HCT116 (cell line): ENCODE data around the gene DNM1. TPM values are rescaled to one million over a fixed set of nuclear protein-coding genes. Genes with fewer than 3 reads are reported as not detected.

Experiments
- ATAC-seq: fragments of 200-7000 bp; cut with Tn5 transposase; 2 replicates; pipeline ENCODE4 v1.9.1; 2020; ENCODE audit warnings: mild to moderate bottlenecking, moderate library complexity
- BruUV-seq: library from RNA; stranded (reverse); fragments of 400-500 nt; replicated peaks from 2 replicates; lab custom pipeline; 2021; lab: Mats Ljungman, UMichigan
- CTCF ChIA-PET: fragments of 300-600 bp; sonication (Branson Sonifier 250); formaldehyde crosslinking; loops from one replicate; lab custom pipeline; 2021; ENCODE audit warnings: antibody characterized with exemption; lab: Charles Lee
- POLR2A ChIA-PET: fragments of 300-600, 350-600 bp; sonication (Branson Sonifier 250); formaldehyde crosslinking; loops from one replicate; lab custom pipeline; 2021; ENCODE audit warnings: antibody characterized with exemption; lab: Charles Lee
- RAD21 ChIA-PET, 2 experiments: fragments of 300-600 bp; sonication (Branson Sonifier 250); formaldehyde crosslinking; loops; one replicate each; lab custom pipeline; 2023; ENCODE audit warnings: low total read pairs in 2 of 2; ENCODE audit not compliant: uncharacterized antibody in 2 of 2, unreplicated experiment in 2 of 2, low non-redundant PET in 1 of 2; lab: Charles Lee
- DNase-seq: peaks from one replicate; pipeline ENCODE4 v3.0.0-alpha.2; 2010; ENCODE audit warnings: low read depth, low spot score
- H2AFZ ChIP-seq: fragments of 200-600 bp; shearing (Covaris generic), sonication (generic); 2 replicates; pipeline ENCODE4 v1.6.1; 2017; ENCODE audit warnings: low read depth, mixed run types, mixed read lengths, antibody characterized with exemption, low read length; ENCODE audit not compliant: poor library complexity, severe bottlenecking
- H3K27ac ChIP-seq: 2 replicates; pipeline ENCODE4 v1.5.1; 2012; ENCODE audit warnings: low read depth, low read length
- H3K27me3 ChIP-seq: fragments of 200-600 bp; sonication (generic); 2 replicates; pipeline ENCODE4 v1.6.1; 2016; ENCODE audit warnings: mixed run types, low read length, mixed read lengths; ENCODE audit not compliant: insufficient read depth
- H3K36me3 ChIP-seq, 2 experiments: fragments of 200-500 bp in 1 of 2; fragments of 200-600 bp in 1 of 2; sonication (Bioruptor generic) in 1 of 2; sonication (generic) in 1 of 2; 2 replicates each; pipeline versions ENCODE4 v1.5.1 to v1.6.1; 2014 to 2016; ENCODE audit warnings: low read length in 2 of 2, inconsistent platforms in 1 of 2, mixed read lengths in 1 of 2, mixed run types in 1 of 2; ENCODE audit not compliant: insufficient read depth in 2 of 2, control insufficient read depth in 1 of 2
- H3K4me1 ChIP-seq, 2 experiments: fragments of 200-600 bp in 1 of 2; sonication (generic) in 1 of 2; 2 replicates each; pipeline versions ENCODE4 v1.5.1 to v1.6.1; 2012 to 2017; ENCODE audit warnings: low read length in 2 of 2, inconsistent platforms in 1 of 2, mild to moderate bottlenecking in 1 of 2, mixed read lengths in 1 of 2, mixed run types in 1 of 2, moderate library complexity in 1 of 2; ENCODE audit not compliant: insufficient read depth in 2 of 2, control insufficient read depth in 1 of 2
- H3K4me2 ChIP-seq: fragments of 200-600 bp; sonication (generic); 2 replicates; pipeline ENCODE4 v1.6.1; 2017; ENCODE audit warnings: mixed run types, low read length, mixed read lengths
- H3K4me3 ChIP-seq, 2 experiments: fragments of 200-600 bp in 1 of 2; sonication (generic) in 1 of 2; replicated peaks in 1 of 2; 2 replicates each; pipeline ENCODE4 v1.5.1; 2011 to 2016; ENCODE audit warnings: low read length in 2 of 2, control low read depth in 1 of 2, low read depth in 1 of 2, mild to moderate bottlenecking in 1 of 2, mixed read lengths in 1 of 2, mixed run types in 1 of 2
- H3K79me2 ChIP-seq: fragments of 200-600 bp; sonication (generic); 2 replicates; pipeline ENCODE4 v1.6.1; 2017; ENCODE audit warnings: mild to moderate bottlenecking, mixed run types, low read length, moderate library complexity, mixed read lengths; ENCODE audit not compliant: insufficient read depth
- H3K9ac ChIP-seq: fragments of 200-600 bp; sonication (generic); 2 replicates; pipeline ENCODE4 v1.6.1; 2016; ENCODE audit warnings: low read length, mixed read lengths
- H3K9me2 ChIP-seq: fragments of 200-600 bp; sonication (generic), shearing (Covaris generic); 2 replicates; pipeline ENCODE4 v1.6.1; 2017; ENCODE audit warnings: mixed run types, mild to moderate bottlenecking, moderate library complexity; ENCODE audit not compliant: insufficient read depth
- H3K9me3 ChIP-seq, 2 experiments: fragments of 200-500 bp in 1 of 2; fragments of 200-600 bp in 1 of 2; sonication (Bioruptor generic) in 1 of 2; sonication (generic) in 1 of 2; 2 replicates each; pipeline ENCODE4 v1.6.1; 2014 to 2017; ENCODE audit warnings: low read length in 2 of 2, mixed read lengths in 2 of 2, inconsistent platforms in 1 of 2, low read depth in 1 of 2, mild to moderate bottlenecking in 1 of 2, mixed run types in 1 of 2, moderate library complexity in 1 of 2; ENCODE audit not compliant: control insufficient read depth in 1 of 2, insufficient read depth in 1 of 2
- H4K20me1 ChIP-seq: fragments of 200-600 bp; sonication (generic), shearing (Covaris generic); 2 replicates; pipeline ENCODE4 v1.6.1; 2017; ENCODE audit warnings: mixed run types, mild to moderate bottlenecking, moderate library complexity; ENCODE audit not compliant: insufficient read depth
- ATF3 ChIP-seq: IDR thresholded peaks from 2 replicates; pipeline ENCODE4 v1.6.1; 2012
- CEBPB ChIP-seq: IDR thresholded peaks from 2 replicates; pipeline ENCODE4 v1.6.1; 2012; ENCODE audit warnings: low read depth
- EGR1 ChIP-seq: IDR thresholded peaks from 2 replicates; pipeline ENCODE4 v1.6.1; 2012; ENCODE audit warnings: low read depth
- EZH2 ChIP-seq: fragments of 200-600 bp; sonication (generic); IDR thresholded peaks from 2 replicates; pipeline ENCODE4 v1.6.1; 2017; ENCODE audit warnings: antibody characterized with exemption, mixed run types
- FOSL1 ChIP-seq: IDR thresholded peaks from 2 replicates; pipeline ENCODE4 v1.6.1; 2012; ENCODE audit warnings: low read depth
- POLR2A ChIP-seq: IDR thresholded peaks from 2 replicates; pipeline ENCODE4 v1.7.0; 2011; ENCODE audit warnings: borderline replicate concordance; ENCODE audit not compliant: insufficient read depth, insufficient read length; ENCODE audit errors: extremely low read depth
- POLR2AphosphoS5 ChIP-seq: IDR thresholded peaks from 2 replicates; pipeline ENCODE4 v1.6.1; 2011; ENCODE audit warnings: mild to moderate bottlenecking, low read depth, low read length, moderate library complexity
- RAD21 ChIP-seq: IDR thresholded peaks from 2 replicates; pipeline ENCODE4 v1.6.1; 2012; ENCODE audit warnings: low read depth, mild to moderate bottlenecking
- REST ChIP-seq: IDR thresholded peaks from 2 replicates; pipeline ENCODE4 v1.6.1; 2012; ENCODE audit warnings: low read depth
- SIN3A ChIP-seq: IDR thresholded peaks from 2 replicates; pipeline ENCODE4 v1.6.1; 2012; ENCODE audit warnings: low read depth
- SP1 ChIP-seq: IDR thresholded peaks from 2 replicates; pipeline ENCODE4 v1.6.1; 2012; ENCODE audit warnings: low read depth
- SRF ChIP-seq: IDR thresholded peaks from 2 replicates; pipeline ENCODE4 v1.6.1; 2012; ENCODE audit warnings: low read depth
- YY1 ChIP-seq: IDR thresholded peaks from 2 replicates; pipeline ENCODE4 v1.6.1; 2011; ENCODE audit warnings: low read length, low read depth, moderate library complexity, mild to moderate bottlenecking; ENCODE audit not compliant: insufficient replicate concordance; ENCODE audit errors: extremely low read depth
- ZNF274 ChIP-seq: fragments of 200-500 bp; sonication (Bioruptor generic); IDR thresholded peaks from 2 replicates; pipeline ENCODE4 v1.6.1; 2014; ENCODE audit warnings: mild to moderate bottlenecking, low read depth, low read length, inconsistent platforms
- intact Hi-C: fragments of 100-400 bp; cut with micrococcal nuclease; formaldehyde crosslinking; loops from 2 replicates; pipeline ENCODE4 v1.10.0; 2022
- total RNA-seq: library from RNA; stranded (reverse); gene quantifications from one replicate; pipeline ENCODE4 v1.2.1, GENCODE V29; 2021; ENCODE audit not compliant: unreplicated experiment

Gene DNM1
- total RNA-seq, 1 experiment from 2014 or later, result 12.0 TPM

DNA sequence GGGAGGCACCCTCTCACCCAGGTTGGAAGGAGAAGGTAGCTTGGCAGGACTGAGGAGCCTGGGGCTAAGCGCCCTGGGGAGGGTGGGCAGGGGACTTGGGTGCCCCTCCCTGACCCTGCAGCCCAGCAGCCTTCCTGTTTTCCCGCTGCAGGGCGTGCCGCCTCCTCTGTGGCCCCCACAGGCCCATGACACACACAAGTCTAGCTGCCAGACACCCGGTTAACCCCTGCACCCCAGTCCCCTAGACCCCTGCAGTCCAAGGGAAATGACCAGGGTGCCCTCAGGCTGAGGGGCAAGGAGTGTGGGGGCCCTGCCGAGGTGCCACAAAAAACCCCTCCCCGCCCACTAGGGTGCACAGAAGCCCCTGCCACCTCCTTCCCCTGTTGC, 39.6 kb downstream of the DNM1 start:
- no peaks in the 10 kb centered on the region for H3K27me3 ChIP-seq

More for the DNA sequence above, 39.6 kb downstream of the DNM1 start:
- H3K4me2 ChIP-seq, result no peak overlapping the region
- H3K9ac ChIP-seq, result no peak overlapping the region
- intact Hi-C loops, result no loop called here
- ChIA-PET CTCF (no interaction called here), POLR2A (no interaction called here), RAD21 (no interaction called here)
- no peaks in the 10 kb centered on the region for H3K36me3 ChIP-seq
- H3K27ac ChIP-seq, result no peak overlapping the region
- ATAC-seq, result no peak
- no peaks in the 10 kb centered on the region for H4K20me1 ChIP-seq
- no peaks in the 10 kb centered on the region for H3K79me2 ChIP-seq
- BruUV-seq, result no TSS peak
- DNase-seq, result no peak
- H3K9me3 ChIP-seq, result no peaks in the 10 kb centered on the region
- no peaks in the 10 kb centered on the region for H3K9me2 ChIP-seq
- TF ChIP-seq EGR1 (no peak), POLR2A (no peak), SRF (no peak), REST (no peak), SP1 (no peak), EZH2 (no peak), CEBPB (no peak), RAD21 (no peak), POLR2AphosphoS5 (no peak), YY1 (no peak), ATF3 (no peak), ZNF274 (no peak), SIN3A (no peak), FOSL1 (no peak)
- no peaks in the 10 kb centered on the region for H3K4me1 ChIP-seq
- H2AFZ ChIP-seq, result no peak overlapping the region
- H3K4me3 ChIP-seq, result no peak overlapping the region
